Endothelial cell of umbilical vein (primary cell): ENCODE results near the gene RPS14. TPM values are rescaled to one million over a fixed set of nuclear protein-coding genes. Genes with fewer than 3 reads are reported as not detected.

ENCODE experiments used
- BruUV-seq: library from RNA; stranded (reverse); fragments of 400-500 nt; replicated peaks from 2 replicates; lab custom pipeline; 2021; lab: Mats Ljungman, UMichigan
- CTCF ChIA-PET: fragments of 300-600, 350-600 bp; sonication (Branson Sonifier 250); formaldehyde crosslinking; loops from one replicate; lab custom pipeline; 2021; ENCODE audit warnings: antibody characterized with exemption, inconsistent platforms; lab: Charles Lee
- POLR2A ChIA-PET: fragments of 300-600, 350-600 bp; sonication (Branson Sonifier 250); formaldehyde crosslinking; loops from one replicate; lab custom pipeline; 2021; ENCODE audit warnings: antibody characterized with exemption, inconsistent platforms; lab: Charles Lee
- DNase-seq: peaks from one replicate; pipeline ENCODE4 v3.0.0-alpha.2; 2011; ENCODE audit warnings: low read depth, low spot score
- FAIRE-seq: peaks from 2 replicates; lab custom pipeline; 2011; peaks lifted over from hg19 to GRCh38; lab: Jason Lieb, UNC
- H2AFZ ChIP-seq: 2 replicates; pipeline ENCODE4 v1.6.0; 2012; ENCODE audit warnings: low read depth, low read length, control low read depth, inconsistent platforms
- H3K27ac ChIP-seq: 2 replicates; pipeline ENCODE4 v1.5.1; 2011; ENCODE audit warnings: low read depth, mild to moderate bottlenecking, control low read depth, low read length, moderate library complexity; ENCODE audit not compliant: insufficient read depth
- H3K27me3 ChIP-seq, 2 experiments: 2 replicates each; pipeline versions ENCODE4 v1.6.0 to v1.6.1; 2011; ENCODE audit warnings: low read length in 2 of 2, mixed read lengths in 1 of 2; ENCODE audit not compliant: control insufficient read depth in 2 of 2, insufficient read depth in 2 of 2
- H3K36me3 ChIP-seq, 2 experiments: 2 replicates in 1 of 2; 3 replicates in 1 of 2; pipeline ENCODE4 v1.5.1; 2011; ENCODE audit warnings: low read length in 2 of 2, mild to moderate bottlenecking in 1 of 2, moderate library complexity in 1 of 2; ENCODE audit not compliant: control insufficient read depth in 2 of 2, insufficient read depth in 2 of 2; ENCODE audit errors: extremely low read depth in 1 of 2
- H3K4me1 ChIP-seq: 3 replicates; pipeline ENCODE4 v1.5.1; 2011; ENCODE audit warnings: mild to moderate bottlenecking, low read length; ENCODE audit not compliant: control insufficient read depth, insufficient read depth; ENCODE audit errors: extremely low read depth
- H3K4me2 ChIP-seq: 2 replicates; pipeline ENCODE4 v1.6.1; 2011; ENCODE audit warnings: low read length, control low read depth, mixed read lengths; ENCODE audit not compliant: insufficient read depth
- H3K4me3 ChIP-seq, 3 experiments: fragments of 200-600 bp in 1 of 3; sonication (generic), shearing (Covaris generic) in 1 of 3; replicated peaks in 1 of 3; 2 replicates each; pipeline ENCODE4 v1.5.1; 2011 to 2016; ENCODE audit warnings: control low read depth in 3 of 3, low read length in 3 of 3, mild to moderate bottlenecking in 2 of 3, inconsistent platforms in 1 of 3, low read depth in 1 of 3, moderate library complexity in 1 of 3; ENCODE audit not compliant: insufficient read depth in 1 of 3
- H3K79me2 ChIP-seq: 2 replicates; pipeline ENCODE4 v1.6.0; 2012; ENCODE audit warnings: low read length, inconsistent platforms; ENCODE audit not compliant: control insufficient read depth, insufficient read depth
- H3K9ac ChIP-seq: replicated peaks from 2 replicates; pipeline ENCODE3; 2011; ENCODE audit warnings: low read length, control low read depth; ENCODE audit not compliant: insufficient read depth; ENCODE audit errors: extremely low read depth
- H3K9me1 ChIP-seq: replicated peaks from 3 replicates; pipeline ENCODE4 v1.6.0; 2011; ENCODE audit warnings: mild to moderate bottlenecking, low read length; ENCODE audit not compliant: control insufficient read depth, insufficient read depth; ENCODE audit errors: extremely low read depth
- H3K9me3 ChIP-seq: replicated peaks from 2 replicates; pipeline ENCODE4 v1.5.1; 2012; ENCODE audit warnings: low read length, inconsistent platforms; ENCODE audit not compliant: control insufficient read depth, insufficient read depth
- H4K20me1 ChIP-seq: replicated peaks from 2 replicates; pipeline ENCODE3; 2011; ENCODE audit warnings: mild to moderate bottlenecking, low read length; ENCODE audit not compliant: control insufficient read depth, insufficient read depth; ENCODE audit errors: extremely low read depth
- EZH2 ChIP-seq: IDR thresholded peaks from 2 replicates; pipeline ENCODE4 v1.6.1; 2012; ENCODE audit warnings: borderline replicate concordance, low read depth, mild to moderate bottlenecking, moderate library complexity, low read length, inconsistent platforms; ENCODE audit not compliant: severe bottlenecking
- FOS ChIP-seq: IDR thresholded peaks from 2 replicates; pipeline ENCODE4 v1.6.1; 2011; ENCODE audit warnings: mild to moderate bottlenecking, low read length, moderate library complexity, borderline replicate concordance; ENCODE audit not compliant: insufficient read depth
- GATA2 ChIP-seq: IDR thresholded peaks from 2 replicates; pipeline ENCODE4 v1.7.0; 2011; ENCODE audit warnings: low read depth, mild to moderate bottlenecking, moderate library complexity, mixed read lengths, low read length; ENCODE audit not compliant: insufficient read length, insufficient read depth
- JUN ChIP-seq: IDR thresholded peaks from 2 replicates; pipeline ENCODE4 v1.6.1; 2011; ENCODE audit warnings: borderline replicate concordance, low read depth; ENCODE audit not compliant: insufficient read length, insufficient read depth
- MYC ChIP-seq: IDR thresholded peaks from one replicate; pipeline ENCODE4 v1.6.1; 2011; ENCODE audit warnings: mild to moderate bottlenecking, low read depth, low read length
- POLR2A ChIP-seq: IDR thresholded peaks from 2 replicates; pipeline ENCODE4 v1.6.1; 2012; ENCODE audit warnings: low read depth, mild to moderate bottlenecking, control low read depth, low read length
- POLR2AphosphoS5 ChIP-seq: IDR thresholded peaks from 2 replicates; pipeline ENCODE4 v1.6.1; 2012; ENCODE audit warnings: low read depth, mild to moderate bottlenecking, control low read depth, low read length, moderate library complexity; ENCODE audit not compliant: insufficient read depth
- dilution Hi-C: fragments of 300-500 bp; cut with MboI; formaldehyde crosslinking; loops from one replicate; pipeline ENCODE4 v1.15.0; 2019; ENCODE audit warnings: low sequenced_read_pairs; ENCODE audit not compliant: extremely low pct_ligation_motif_present
- intact Hi-C: fragments of 100-400 bp; cut with micrococcal nuclease; formaldehyde crosslinking; loops from one replicate; pipeline ENCODE4 v1.10.0; 2022
- polyA plus RNA-seq, 4 experiments: library from polyadenylated mRNA; depleted of rRNA in 3 of 4; stranded (reverse) in 3 of 4; unstranded in 1 of 4; fragments of >200 nt; gene quantifications; 2 replicates each; pipeline versions ENCODE4 v1.2.1 to v1.2.3, GENCODE V29; 2011 to 2012; ENCODE audit warnings: missing spikeins in 1 of 4
- total RNA-seq: library from RNA; stranded (reverse); gene quantifications from 2 replicates; pipeline ENCODE4 v1.2.3, GENCODE V29; 2021
- TF ChIP-seq, protein P1 (sequence below), 2 donors: IDR thresholded peaks; 1 replicate in 1 of 2; 2 replicates in 1 of 2; pipeline ENCODE4 v1.5.1; 2011; ENCODE audit warnings: low read length in 2 of 2, mild to moderate bottlenecking in 2 of 2, moderate library complexity in 2 of 2, control low read depth in 1 of 2, inconsistent platforms in 1 of 2, low read depth in 1 of 2; ENCODE audit not compliant: insufficient read depth in 1 of 2; ENCODE audit errors: extremely low read depth in 1 of 2
- TF ChIP-seq, protein P2 (sequence below): IDR thresholded peaks from 2 replicates; pipeline ENCODE4 v1.6.1; 2011; ENCODE audit not compliant: insufficient read depth, insufficient read length

Gene RPS14
- total and polyA plus RNA-seq, 2 donors (not counting 3 experiments of a cell fraction or from before 2014, with no cell fraction given): 1,852 to 5,521 TPM

DNA sequence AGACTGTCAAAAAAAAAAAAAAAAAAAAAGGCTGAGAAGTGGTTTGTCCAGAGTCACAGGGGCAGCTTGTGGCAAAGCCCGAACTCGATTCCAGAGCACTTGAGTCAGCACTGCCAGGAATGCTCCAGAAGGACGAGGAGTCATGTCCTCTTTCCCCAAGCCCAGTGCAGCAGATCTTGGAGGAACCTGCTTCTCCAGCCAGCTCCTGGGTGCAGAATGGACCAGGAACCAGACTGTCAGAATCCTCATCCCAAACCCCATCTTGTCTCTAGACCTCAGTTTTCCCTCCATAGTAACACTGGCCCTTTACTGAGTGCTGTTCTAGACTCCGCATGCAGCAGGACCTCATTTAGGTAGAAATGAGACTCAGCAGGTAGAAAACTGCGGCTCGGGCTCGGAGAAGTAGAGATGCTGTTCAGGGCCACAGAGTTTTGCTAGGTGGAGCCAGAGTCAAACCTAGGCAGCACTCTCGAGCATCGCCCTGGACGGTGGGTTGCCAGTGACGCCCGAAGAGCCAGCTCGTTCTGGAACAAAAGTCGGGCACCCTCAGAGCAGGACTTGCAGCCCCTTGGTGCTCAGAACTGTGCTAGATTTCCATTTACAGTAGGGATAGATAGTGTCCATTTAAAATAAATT is 52.3 kb downstream of the RPS14 start:
- Histone ChIP-seq H3K27ac (no peak overlapping the region), H3K27me3 (no peaks in the 10 kb centered on the region), H3K9me1 (no peaks in the 10 kb centered on the region), H3K4me3 (no peak overlapping the region), H3K4me2 (no peak overlapping the region), H3K9me3 (no peaks in the 10 kb centered on the region), H3K9ac (no peak overlapping the region), H4K20me1 (no peaks in the 10 kb centered on the region), H3K36me3 (peaks cover 5 to 41% of the 10 kb centered on the region in 2 experiments), H2AFZ (no peak overlapping the region), H3K79me2 (no peaks in the 10 kb centered on the region), H3K4me1 (no peaks in the 10 kb centered on the region)
- DNase-seq (no peak), FAIRE-seq (no peak)
- no TSS peak for BruUV-seq
- intact Hi-C loops: no loop called here
- dilution Hi-C loops: no loop called here
- POLR2A ChIA-PET: no interaction called here
- CTCF ChIA-PET: interaction anchor here (0.7 to 6.1 kb wide), 8 partner anchors 10 to 125 kb away, joined by 3 to 70 read pairs (median 5); no protein-coding TSS in a partner anchor
- TF ChIP-seq MYC (no peak), GATA2 (no peak), EZH2 (no peak), FOS (no peak), POLR2AphosphoS5 (no peak), POLR2A (no peak), JUN (no peak)
- TF ChIP-seq, protein P1, sequence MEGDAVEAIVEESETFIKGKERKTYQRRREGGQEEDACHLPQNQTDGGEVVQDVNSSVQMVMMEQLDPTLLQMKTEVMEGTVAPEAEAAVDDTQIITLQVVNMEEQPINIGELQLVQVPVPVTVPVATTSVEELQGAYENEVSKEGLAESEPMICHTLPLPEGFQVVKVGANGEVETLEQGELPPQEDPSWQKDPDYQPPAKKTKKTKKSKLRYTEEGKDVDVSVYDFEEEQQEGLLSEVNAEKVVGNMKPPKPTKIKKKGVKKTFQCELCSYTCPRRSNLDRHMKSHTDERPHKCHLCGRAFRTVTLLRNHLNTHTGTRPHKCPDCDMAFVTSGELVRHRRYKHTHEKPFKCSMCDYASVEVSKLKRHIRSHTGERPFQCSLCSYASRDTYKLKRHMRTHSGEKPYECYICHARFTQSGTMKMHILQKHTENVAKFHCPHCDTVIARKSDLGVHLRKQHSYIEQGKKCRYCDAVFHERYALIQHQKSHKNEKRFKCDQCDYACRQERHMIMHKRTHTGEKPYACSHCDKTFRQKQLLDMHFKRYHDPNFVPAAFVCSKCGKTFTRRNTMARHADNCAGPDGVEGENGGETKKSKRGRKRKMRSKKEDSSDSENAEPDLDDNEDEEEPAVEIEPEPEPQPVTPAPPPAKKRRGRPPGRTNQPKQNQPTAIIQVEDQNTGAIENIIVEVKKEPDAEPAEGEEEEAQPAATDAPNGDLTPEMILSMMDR (IDR thresholded peaks at IDR 0.05; ENCODE audit: extremely low read depth in 1 of 2, insufficient read depth in 1 of 2, low read depth in 1 of 2, low read length in 2 of 2): no peak
- TF ChIP-seq, protein P2, sequence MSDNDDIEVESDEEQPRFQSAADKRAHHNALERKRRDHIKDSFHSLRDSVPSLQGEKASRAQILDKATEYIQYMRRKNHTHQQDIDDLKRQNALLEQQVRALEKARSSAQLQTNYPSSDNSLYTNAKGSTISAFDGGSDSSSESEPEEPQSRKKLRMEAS: no peak
